ENCODE data around the gene CCDC160. TPM values are rescaled to one million over a fixed set of nuclear protein-coding genes. Genes with fewer than 3 reads are reported as not detected.
"Not testable (repeated sequence)": the region's sequence is repeated elsewhere in the genome, so short reads cannot be mapped to it uniquely, and the experiment has no call there.

CCDC160 gene
- total RNA-seq, 4 donors from 2014 or later = 0.25 to 2.1 (median 0.51) TPM

DNA sequence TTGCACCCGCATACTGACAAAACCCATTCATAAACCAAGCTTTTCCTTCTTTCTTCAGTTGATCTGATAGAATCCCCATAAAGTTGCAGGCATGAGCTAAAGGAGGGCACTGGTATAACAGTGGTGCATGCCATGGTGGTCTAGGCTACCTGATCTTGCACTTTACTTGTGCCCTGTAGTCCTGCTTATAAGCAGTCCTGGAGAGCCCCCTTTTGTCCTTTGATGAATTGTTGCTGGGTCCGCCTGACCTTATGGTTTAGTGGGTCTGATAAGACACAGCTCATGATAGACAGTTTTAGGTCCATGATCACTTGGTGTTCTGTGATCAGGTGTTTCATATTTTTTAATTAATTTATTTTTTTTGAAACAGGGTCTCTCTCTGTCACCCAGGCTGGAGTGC lies 19.7 kb downstream of the CCDC160 start:
- no peak overlapping the region for H3K4me3 ChIP-seq (ENCODE audit: low read depth, poor library complexity, severe bottlenecking)
- 77 to 100% methylated on average over 2 of the region's 2 CpGs for WGBS, 2 donors
- DNase-seq (ENCODE audit: low spot score in 2 of 2) = no peak
- TF ChIP-seq, protein P1, sequence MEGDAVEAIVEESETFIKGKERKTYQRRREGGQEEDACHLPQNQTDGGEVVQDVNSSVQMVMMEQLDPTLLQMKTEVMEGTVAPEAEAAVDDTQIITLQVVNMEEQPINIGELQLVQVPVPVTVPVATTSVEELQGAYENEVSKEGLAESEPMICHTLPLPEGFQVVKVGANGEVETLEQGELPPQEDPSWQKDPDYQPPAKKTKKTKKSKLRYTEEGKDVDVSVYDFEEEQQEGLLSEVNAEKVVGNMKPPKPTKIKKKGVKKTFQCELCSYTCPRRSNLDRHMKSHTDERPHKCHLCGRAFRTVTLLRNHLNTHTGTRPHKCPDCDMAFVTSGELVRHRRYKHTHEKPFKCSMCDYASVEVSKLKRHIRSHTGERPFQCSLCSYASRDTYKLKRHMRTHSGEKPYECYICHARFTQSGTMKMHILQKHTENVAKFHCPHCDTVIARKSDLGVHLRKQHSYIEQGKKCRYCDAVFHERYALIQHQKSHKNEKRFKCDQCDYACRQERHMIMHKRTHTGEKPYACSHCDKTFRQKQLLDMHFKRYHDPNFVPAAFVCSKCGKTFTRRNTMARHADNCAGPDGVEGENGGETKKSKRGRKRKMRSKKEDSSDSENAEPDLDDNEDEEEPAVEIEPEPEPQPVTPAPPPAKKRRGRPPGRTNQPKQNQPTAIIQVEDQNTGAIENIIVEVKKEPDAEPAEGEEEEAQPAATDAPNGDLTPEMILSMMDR (IDR thresholded peaks at IDR 0.05) = no peak
- intact Hi-C loops (cut with DNase I; ENCODE audit: low total_unique reads) = no loop called here

DNA sequence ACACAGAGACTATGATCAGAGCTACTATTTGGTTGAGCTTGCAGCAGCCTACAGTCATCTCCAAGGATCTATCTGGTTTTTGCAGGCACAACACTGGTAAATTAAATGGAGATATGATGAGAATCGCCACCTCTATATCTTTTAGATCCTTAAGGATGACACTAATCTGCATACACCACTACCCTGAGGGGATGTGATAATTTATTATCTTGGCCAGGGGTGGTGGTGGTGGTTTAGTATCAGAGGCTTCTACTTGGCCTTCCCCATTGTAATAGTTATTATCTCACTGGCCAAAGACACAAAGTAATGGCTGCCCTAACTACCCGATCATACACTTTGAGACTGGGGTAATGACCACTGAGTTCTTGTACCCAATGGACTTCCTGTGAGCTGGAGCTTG lies 21.2 kb downstream of the CCDC160 start:
- TF ChIP-seq POLR2A (IDR thresholded peaks at IDR 0.05) = no peak
- TF ChIP-seq, protein P1 (IDR thresholded peaks at IDR 0.05) = no peak
- 86 to 97% methylated on average over 2 of the region's 2 CpGs for WGBS, 2 donors
- intact Hi-C loops (cut with DNase I; ENCODE audit: low total_unique reads) = no loop called here
- no peak overlapping the region for H3K4me3 ChIP-seq (ENCODE audit: low read depth, poor library complexity, severe bottlenecking)
- no peak for DNase-seq (ENCODE audit: low spot score in 2 of 2)

DNA sequence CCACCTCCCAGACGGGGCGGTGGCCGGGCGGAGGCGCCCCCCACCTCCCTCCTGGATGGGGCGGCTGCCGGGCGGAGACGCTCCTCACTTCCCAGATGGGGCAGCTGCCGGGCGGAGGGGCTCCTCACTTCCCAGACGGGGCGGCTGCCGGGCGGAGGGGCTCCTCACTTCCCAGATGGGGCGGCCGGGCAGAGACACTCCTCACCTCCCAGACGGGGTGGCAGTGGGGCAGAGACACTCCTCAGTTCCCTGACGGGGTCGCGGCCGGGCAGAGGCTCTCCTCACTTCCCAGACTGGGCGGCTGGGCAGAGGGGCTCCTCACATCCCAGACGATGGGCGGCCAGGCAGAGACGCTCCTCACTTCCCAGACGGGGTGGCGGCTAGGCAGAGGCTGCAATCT lies 49.0 kb downstream of the CCDC160 start:
- WGBS, 2 donors = 92 to 95% methylated on average over 8 to 13 of the region's 28 CpGs
- DNase-seq (ENCODE audit: low spot score in 2 of 2); H3K4me3 ChIP-seq (ENCODE audit: low read depth, poor library complexity, severe bottlenecking); intact Hi-C loops (cut with DNase I; ENCODE audit: low total_unique reads): not testable (repeated sequence)

DNA sequence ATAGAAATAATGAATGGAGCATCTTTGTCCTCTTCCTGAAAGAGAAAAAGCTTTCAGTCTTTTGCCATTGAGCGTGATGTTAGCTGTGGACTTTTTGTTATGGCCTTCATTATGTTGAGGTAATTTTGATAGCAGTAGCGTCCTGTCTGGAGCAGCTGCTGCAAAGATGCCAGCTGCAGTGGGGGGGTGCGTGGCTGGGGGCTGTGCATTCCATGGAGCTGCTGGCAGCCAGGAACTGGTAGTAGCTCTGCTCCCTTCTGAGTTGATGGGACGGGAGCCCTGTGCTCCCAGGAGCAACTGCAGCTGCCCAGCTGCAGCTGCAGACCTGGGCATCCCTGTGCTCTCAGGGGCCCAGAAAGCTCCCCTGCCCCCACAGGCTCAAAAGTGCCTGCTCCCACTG lies 50.4 kb downstream of the CCDC160 start:
- H3K4me3 ChIP-seq (ENCODE audit: low read depth, poor library complexity, severe bottlenecking) = no peak overlapping the region
- TF ChIP-seq POLR2A (IDR thresholded peaks at IDR 0.05) = no peak
- TF ChIP-seq, protein P1 (IDR thresholded peaks at IDR 0.05) = no peak
- intact Hi-C loops (cut with DNase I; ENCODE audit: low total_unique reads) = no loop called here
- no peak for DNase-seq (ENCODE audit: low spot score in 2 of 2)
- 46% methylated on average over 3 of the region's 4 CpGs for WGBS, 2 donors

DNA sequence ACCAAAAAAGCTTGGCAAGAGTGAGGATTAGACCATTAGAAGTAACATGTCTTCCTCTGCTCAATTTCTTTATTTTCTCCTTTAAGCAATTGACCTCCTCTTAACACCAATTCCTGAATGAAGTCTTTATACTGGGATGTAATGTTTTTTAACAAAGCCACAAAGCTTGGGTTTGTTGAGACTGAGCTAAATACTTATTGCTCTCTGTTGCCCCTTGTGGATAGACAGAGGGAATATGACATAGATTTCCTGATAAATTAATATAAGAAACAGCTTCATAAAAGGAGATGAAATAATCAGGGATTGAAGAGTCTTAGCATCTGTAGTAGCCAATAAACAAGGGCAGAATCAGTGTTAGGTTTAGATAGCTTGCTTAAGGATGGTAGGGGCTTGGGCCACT lies 57.6 kb downstream of the CCDC160 start:
- no peak overlapping the region for H3K4me3 ChIP-seq (ENCODE audit: low read depth, poor library complexity, severe bottlenecking)
- intact Hi-C loops (cut with DNase I; ENCODE audit: low total_unique reads) = no loop called here
- TF ChIP-seq, protein P1 (IDR thresholded peaks at IDR 0.05) = no peak
- no peak for TF ChIP-seq POLR2A (IDR thresholded peaks at IDR 0.05)
- DNase-seq (ENCODE audit: low spot score in 2 of 2) = no peak

Other genes starting within 250 kb of the CCDC160 start
- 10 to 100 TPM in 3 of 4 donors, 1 to 10 TPM in 1; 7.5 to 11.8 (median 10.3) TPM for gene PHF6, start 136.1 kb downstream of the CCDC160 start, total RNA-seq
- gene HPRT1, start 223.0 kb downstream of the CCDC160 start, total RNA-seq = 1 to 10 TPM; 3.2 to 9.1 (median 4.8) TPM